ENCODE data around the gene MORC2.

GRCh38 chr22:30921108-30921507 lies 47.5 kb downstream of the MORC2 start:
- TF ChIP-seq CTCF (IDR thresholded peaks at IDR 0.05; ENCODE audit: borderline replicate concordance, extremely low read depth, low read length, poor library complexity, severe bottlenecking) (no peak), EZH2 (IDR thresholded peaks at IDR 0.05; ENCODE audit: borderline replicate concordance, low read depth, low read length, severe bottlenecking) (no peak)

All from DND-41 (cell line).